Tibial nerve (tissue), 4 donors: ENCODE data around the gene SPRYD3.

ENCODE experiments used
- EP300 ChIP-seq, 2 donors: sonication (generic); formaldehyde crosslinking; IDR thresholded peaks; one replicate each; pipeline ENCODE4 v1.6.1; 2017; ENCODE audit warnings: antibody characterized with exemption in 2 of 2, mild to moderate bottlenecking in 1 of 2
- POLR2A ChIP-seq, 2 donors: fragments of 450-650 bp; IDR thresholded peaks; one replicate each; pipeline ENCODE4 v1.6.1; 2017; ENCODE audit warnings: antibody characterized with exemption in 2 of 2, mild to moderate bottlenecking in 2 of 2, moderate library complexity in 2 of 2
- TF ChIP-seq, protein P1 (sequence below), 5 experiments: fragments of 200-600 bp in 3 of 5; fragments of 450-650 bp in 2 of 5; sonication (generic) in 3 of 5; IDR thresholded peaks; one replicate each; pipeline ENCODE4 v1.5.1; 2016 to 2019; ENCODE audit warnings: antibody characterized with exemption in 5 of 5, mild to moderate bottlenecking in 3 of 5, moderate library complexity in 2 of 5

DNA sequence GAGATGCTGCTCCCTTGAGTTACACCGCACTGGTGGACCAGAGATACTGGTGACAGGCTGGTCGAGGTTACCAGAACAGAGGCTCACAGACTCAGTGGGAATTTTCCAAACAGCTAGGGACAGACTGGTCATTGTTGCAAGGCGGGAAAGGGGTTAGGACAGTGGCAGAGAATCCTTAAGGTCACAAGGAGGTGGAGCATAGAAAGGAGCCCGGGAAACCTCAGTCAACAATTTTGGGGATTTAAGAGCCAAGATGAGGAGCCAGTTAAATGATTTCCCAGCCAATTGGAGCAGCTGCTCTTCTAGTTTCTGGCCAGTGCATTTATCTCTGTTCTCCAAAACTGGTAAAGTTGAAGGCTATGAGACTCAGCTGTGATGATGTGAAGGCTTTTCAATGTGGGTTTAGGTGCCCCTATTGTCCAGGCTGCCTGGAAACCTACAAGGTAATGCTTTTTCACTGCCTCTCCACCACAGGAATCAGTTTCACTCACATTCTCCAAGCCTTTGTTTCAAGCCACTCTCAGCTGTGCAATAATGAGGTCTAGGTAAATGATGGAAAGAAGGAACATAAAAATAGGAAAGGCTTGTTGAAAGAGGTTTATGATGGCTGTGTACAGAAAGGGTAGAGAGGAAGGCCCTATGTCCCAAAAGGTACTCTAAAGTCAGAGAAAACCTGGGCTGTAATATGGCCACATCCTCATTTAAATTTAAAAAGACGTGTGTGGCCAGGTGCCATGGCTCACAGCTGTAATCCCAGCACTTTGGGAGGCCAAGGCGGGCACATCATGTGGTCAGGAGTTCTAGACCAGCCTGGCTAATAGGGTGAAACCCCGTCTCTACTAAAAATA lies 36.4 kb downstream of the SPRYD3 start:
- TF ChIP-seq, protein P1, sequence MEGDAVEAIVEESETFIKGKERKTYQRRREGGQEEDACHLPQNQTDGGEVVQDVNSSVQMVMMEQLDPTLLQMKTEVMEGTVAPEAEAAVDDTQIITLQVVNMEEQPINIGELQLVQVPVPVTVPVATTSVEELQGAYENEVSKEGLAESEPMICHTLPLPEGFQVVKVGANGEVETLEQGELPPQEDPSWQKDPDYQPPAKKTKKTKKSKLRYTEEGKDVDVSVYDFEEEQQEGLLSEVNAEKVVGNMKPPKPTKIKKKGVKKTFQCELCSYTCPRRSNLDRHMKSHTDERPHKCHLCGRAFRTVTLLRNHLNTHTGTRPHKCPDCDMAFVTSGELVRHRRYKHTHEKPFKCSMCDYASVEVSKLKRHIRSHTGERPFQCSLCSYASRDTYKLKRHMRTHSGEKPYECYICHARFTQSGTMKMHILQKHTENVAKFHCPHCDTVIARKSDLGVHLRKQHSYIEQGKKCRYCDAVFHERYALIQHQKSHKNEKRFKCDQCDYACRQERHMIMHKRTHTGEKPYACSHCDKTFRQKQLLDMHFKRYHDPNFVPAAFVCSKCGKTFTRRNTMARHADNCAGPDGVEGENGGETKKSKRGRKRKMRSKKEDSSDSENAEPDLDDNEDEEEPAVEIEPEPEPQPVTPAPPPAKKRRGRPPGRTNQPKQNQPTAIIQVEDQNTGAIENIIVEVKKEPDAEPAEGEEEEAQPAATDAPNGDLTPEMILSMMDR (IDR thresholded peaks at IDR 0.05) = no peak
- TF ChIP-seq POLR2A (IDR thresholded peaks at IDR 0.05) (no peak), EP300 (IDR thresholded peaks at IDR 0.05) (no peak)
